Fibroblast of skin of left biceps (primary cell): Measurements from ENCODE around the gene TRAF6.
"Not testable (repeated sequence)": the region's sequence is repeated elsewhere in the genome, so short reads cannot be mapped to it uniquely, and the experiment has no call there.

ENCODE experiments used
- DNase-seq, 2 experiments: peaks; one replicate each; pipeline ENCODE4 v3.0.0-alpha.2; 2013; ENCODE audit warnings: low read depth in 2 of 2

Gene TRAF6

DNA sequence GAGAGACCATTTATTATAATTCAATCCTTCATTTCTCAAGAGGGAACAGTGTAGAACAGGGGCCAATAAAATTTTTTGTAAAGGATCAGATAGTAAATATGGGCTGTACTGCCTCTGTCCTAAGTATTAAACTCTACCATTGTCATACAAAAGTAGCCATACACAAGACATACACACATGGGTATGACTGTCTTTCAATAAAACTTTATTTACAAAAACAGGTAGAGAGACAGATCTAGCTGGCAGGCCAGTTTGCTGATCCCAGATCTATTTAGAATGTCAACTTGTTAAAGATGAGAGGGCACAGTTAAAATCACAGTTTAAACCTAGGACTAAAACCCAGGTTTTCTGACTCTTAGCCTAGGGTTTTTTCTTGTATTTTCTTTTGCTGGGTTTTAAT is 16.7 kb downstream of the TRAF6 start:
- DNase-seq, result no peak

GRCh38 chr11:36492724-36493304 is 17.3 kb downstream of the TRAF6 start:
- no peak for DNase-seq

GRCh38 chr11:36490026-36490806 is 19.9 kb downstream of the TRAF6 start:
- no peak for DNase-seq

- no peak for DNase-seq
Observed at GRCh38 chr11:36488096-36488495, 22.0 kb downstream of the TRAF6 start.

DNA sequence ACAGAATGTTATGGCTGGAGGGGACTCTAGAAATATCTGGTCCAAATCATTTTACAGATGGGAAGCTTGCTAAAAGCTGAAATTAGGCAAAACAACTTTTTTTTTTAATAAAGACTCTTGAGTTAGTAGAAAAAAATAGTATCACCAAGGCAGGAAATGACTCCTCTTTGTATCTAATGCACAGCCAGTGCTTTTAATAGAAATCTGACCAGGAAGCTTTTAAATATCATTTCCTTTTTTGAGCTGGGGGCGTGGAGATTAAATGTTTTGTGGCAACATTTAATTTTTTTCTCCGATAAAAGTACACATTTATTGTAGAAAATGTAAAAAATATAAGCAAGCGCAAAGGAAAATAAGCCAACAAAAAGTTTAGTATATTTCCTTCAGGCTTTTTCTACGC is 22.5 kb downstream of the TRAF6 start:
- no peak for DNase-seq

GRCh38 chr11:36485298-36486002 is 24.6 kb downstream of the TRAF6 start:
- no peak for DNase-seq

GRCh38 chr11:36483042-36483441 is 27.0 kb downstream of the TRAF6 start:
- not testable (repeated sequence) for DNase-seq

DNA sequence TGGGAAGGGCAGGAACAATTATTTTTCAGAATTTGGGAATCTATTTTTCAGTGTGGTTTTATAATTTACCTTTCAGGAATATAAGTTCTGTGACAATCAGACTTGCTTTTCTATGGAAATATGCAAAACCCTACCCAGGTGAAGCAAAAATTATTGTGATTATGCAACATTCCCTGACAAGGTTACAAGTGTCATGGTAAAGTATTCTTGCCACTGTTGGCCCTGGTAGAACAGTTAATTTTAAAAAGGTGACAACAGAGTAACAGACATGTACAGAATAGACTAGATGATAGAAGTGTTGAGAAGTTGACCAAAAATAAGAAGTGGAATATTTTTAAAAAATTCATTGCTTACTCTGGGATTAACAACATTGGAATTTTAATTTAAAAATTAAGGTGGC is 29.2 kb downstream of the TRAF6 start:
- DNase-seq, result no peak

DNA sequence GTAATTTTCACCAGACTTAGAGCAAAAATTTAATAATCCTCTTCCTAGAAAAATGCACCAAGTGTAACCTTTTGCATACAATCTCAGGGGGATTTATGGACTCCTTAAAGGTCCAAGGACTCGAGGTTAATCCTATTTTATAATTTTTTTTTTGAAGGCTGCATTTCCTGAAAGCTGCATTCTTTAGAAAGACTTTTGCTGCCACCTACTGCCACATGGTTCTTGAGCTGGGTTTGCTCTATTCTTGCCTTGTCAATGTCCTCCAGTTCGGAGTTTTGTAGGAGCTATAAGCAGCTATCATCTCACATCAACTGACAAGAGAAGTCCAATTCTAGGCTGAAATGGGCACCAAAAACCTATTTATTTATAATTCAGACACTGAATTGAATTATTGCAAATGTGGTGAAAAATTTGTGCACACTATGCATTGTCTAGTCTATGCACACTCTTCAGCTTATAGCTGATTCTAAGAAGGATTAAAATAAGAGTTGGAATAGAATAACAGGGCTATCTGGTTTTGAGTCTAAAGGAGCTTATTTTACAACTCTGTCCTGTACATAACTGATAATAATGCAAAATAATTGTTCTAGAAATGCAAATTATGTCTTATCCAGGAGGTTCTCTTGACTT is 31.3 kb downstream of the TRAF6 start:
- peak; percentile 20 to 23 for DNase-seq

- DNase-seq, result no peak
Observed at GRCh38 chr11:36475192-36475591, 34.9 kb downstream of the TRAF6 start.

DNA sequence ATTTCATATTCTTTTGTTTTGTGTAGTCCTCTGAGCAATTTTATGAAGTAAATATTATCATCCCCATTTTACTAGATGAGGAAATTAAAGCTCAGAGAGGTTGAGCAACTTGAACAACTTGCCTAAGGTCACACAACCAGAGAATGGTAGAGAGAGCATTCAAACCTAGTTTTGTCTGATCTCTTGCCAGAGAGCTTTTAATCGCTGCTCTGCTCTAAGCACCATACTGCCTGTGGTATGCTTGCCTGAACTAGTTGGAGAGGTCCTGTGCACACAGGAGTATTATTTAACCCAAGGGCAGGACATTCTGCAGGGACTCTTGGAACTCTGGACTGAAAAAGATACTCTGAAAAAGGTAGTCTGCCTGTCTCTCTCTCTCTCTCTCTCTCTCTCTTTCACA is 38.5 kb downstream of the TRAF6 start:
- no peak for DNase-seq

GRCh38 chr11:36469881-36470802 is 39.9 kb downstream of the TRAF6 start:
- DNase-seq, result peak in 1 of 2 experiments; percentile 25

DNA sequence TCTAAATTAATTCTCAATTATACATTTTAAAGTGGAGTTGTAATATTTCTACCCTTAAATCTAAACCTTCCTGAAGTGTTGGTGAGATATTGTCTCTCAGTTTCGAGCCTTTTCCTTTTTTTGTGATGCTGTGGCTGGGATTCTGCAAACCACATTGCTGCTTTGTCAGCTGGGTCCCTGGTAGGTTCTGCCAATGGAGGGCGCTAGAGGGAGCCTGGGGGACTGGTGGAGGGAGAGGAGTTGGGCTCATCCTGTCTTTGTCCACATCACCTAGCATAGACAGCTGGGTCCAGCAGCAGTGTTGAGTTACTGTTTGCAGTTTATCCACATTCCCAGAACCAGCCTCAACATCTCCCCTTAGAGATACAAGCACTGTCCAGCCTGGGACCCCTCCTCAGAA is 41.0 kb downstream of the TRAF6 start:
- no peak for DNase-seq

GRCh38 chr11:36467916-36468315 is 42.2 kb downstream of the TRAF6 start:
- DNase-seq, result no peak

DNA sequence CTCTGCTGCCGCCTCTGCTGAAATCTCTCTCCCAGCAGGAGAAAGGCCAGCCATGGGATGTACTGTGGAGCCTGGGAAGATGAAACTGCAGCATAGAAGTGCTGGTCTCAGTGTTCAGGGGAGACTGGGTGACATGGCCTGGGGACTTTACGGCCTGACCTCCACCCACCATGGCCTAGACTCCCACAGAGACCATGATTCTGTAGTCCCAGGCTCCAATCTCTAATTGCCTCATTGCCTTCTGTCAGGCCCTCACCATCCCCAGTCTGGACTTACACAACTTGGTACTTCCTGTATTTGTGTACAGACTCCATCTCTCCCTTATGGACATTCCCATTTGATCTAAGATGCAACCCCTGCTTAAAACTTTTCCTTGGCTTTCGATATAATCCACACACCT is 43.1 kb downstream of the TRAF6 start:
- DNase-seq, result no peak

- DNase-seq, result peak; percentile 18 to 29
Observed at GRCh38 chr11:36465449-36466163, 44.5 kb downstream of the TRAF6 start.

GRCh38 chr11:36464720-36465119 is 45.4 kb downstream of the TRAF6 start:
- DNase-seq, result no peak

- peak in 1 of 2 experiments; percentile 25 for DNase-seq
Observed at GRCh38 chr11:36463781-36464180, 46.3 kb downstream of the TRAF6 start.

DNA sequence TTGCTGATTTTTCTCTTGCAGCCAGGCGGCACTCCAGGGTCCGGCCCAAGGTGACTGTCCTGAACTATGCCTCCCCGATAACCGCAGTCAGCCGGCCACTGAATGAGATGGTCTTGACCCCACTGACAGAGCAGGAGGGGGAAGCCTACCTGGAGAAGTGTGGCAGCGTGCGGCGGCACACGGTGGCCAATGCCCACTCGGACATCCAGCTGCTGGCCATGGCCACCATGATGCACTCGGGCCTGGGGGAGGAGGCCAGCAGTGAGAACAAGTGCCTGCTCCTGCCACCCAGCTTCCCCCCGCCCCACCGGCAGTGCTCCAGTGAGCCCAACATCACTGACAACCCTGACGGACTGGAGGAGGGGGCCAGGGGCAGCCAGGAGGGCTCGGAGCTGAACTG is 47.8 kb downstream of the TRAF6 start:
- no peak for DNase-seq

DNA sequence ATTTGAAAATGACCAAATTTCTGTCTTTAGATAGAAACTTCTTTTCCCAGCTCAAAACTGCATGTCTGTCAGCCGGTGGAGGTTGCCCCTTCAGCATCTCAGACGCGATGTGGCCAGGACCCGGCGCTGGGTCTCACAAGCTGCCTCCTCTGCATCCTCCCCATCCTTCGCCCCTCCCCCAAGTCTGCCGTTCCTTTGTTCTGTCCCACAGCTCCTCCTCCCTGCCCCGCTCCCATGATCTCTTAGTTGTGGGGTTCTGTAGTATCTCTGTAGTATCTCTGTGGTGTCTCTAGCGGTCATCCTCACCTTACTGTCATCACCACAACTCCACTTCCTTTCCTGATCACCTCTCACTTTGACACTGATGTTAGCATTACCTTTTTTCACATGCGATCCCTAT is 49.9 kb downstream of the TRAF6 start:
- DNase-seq, result no peak

DNA sequence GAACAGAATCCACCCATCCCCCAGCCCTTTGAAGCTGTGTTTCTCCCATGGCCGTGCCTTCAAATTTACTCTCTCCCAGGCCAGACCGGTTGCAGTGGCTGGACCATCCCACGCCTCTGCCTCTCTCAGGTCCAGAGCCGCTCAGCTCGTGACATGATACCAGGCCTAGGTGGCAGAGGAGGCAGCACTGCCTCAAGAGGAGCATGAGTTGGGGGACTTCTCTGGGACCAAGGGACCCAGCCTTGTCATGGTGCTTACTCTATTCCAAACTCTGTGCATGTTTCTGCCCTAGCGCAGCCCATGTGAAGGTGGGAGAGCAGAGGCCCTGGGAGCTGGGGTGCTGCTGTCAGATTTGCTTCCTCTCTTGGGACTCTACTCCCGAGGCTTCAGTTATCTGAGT is 51.0 kb downstream of the TRAF6 start:
- DNase-seq, result no peak
